Endothelial cell (in vitro differentiated cells): ENCODE results near the gene ERRFI1. TPM values are rescaled to one million over a fixed set of nuclear protein-coding genes. Genes with fewer than 3 reads are reported as not detected.

Experiments used
- DNase-seq: peaks from one replicate; pipeline ENCODE4 v3.0.0; 2021; ENCODE audit warnings: low spot score
- H3K27ac Mint-ChIP-seq: one replicate; pipeline ENCODE4 v1.8.0; 2021; ENCODE audit warnings: mixed read lengths, inconsistent platforms; ENCODE audit not compliant: unreplicated experiment
- H3K27me3 Mint-ChIP-seq: one replicate; pipeline ENCODE4 v1.8.0; 2021; ENCODE audit warnings: mild to moderate bottlenecking, moderate library complexity, mixed read lengths, inconsistent platforms; ENCODE audit not compliant: unreplicated experiment
- H3K36me3 Mint-ChIP-seq: one replicate; pipeline ENCODE4 v1.8.0; 2021; ENCODE audit warnings: mild to moderate bottlenecking, low read depth, mixed read lengths, inconsistent platforms; ENCODE audit not compliant: unreplicated experiment
- H3K4me1 Mint-ChIP-seq: one replicate; pipeline ENCODE4 v1.8.0; 2021; ENCODE audit warnings: mild to moderate bottlenecking, mixed read lengths, inconsistent platforms; ENCODE audit not compliant: unreplicated experiment
- H3K4me3 Mint-ChIP-seq: one replicate; pipeline ENCODE4 v1.8.0; 2021; ENCODE audit warnings: mild to moderate bottlenecking, mixed read lengths, inconsistent platforms; ENCODE audit not compliant: unreplicated experiment
- H3K9me3 Mint-ChIP-seq: one replicate; pipeline ENCODE4 v1.8.0; 2021; ENCODE audit warnings: mixed read lengths, inconsistent platforms; ENCODE audit not compliant: unreplicated experiment
- CTCF ChIP-seq: fragments of 200-600 bp; sonication (generic); IDR thresholded peaks from one replicate; pipeline ENCODE4 v1.5.0; 2021; ENCODE audit warnings: antibody characterized with exemption; ENCODE audit not compliant: unreplicated experiment
- total RNA-seq: library from RNA; stranded (reverse); fragmentation: NEBNext Ultra II Directional; extraction: Animal tissue kit (Norgen Biotek cat#: 25700); gene quantifications from one replicate; pipeline ENCODE4 v1.2.1, GENCODE V29; 2021; ENCODE audit not compliant: unreplicated experiment

Gene ERRFI1
- total RNA-seq, 1 donor from 2014 or later: 16.5 TPM

DNA sequence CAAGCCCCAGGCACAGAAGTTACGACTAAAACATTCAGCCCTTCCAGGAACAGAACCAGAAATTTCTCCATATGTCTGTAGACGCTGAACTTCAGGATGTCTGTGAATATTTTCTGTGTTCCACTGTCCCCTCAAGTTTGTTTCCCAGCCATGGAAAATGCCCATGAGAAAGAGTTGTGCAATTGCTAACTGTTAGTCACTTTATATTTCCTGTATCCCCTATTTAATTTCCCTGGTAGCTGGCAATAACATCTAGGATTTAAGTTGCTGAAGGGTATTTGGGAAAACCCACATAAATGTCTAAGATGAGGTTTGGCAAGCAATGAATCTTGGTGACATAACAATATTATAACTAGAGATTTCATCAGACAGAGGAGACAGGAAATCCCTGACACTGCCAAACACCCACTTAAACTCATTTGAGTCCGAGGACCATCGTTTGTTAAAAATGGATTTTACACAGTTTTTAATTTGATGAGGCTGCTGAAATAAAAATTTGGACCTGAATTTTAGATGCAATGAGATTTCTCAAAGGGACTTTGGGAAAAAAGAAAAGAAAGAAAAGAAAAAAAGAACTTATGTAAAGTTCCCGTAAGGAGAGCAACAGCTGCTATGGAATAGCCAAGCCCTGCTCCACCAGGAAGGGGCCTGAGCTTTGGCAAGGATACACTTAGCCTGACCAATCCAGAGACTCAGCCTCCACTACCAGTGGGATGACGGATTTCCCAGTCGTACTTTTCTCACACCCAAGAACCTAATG, 21.8 kb upstream of the ERRFI1 start:
- no peak overlapping the region for H3K4me3 Mint-ChIP-seq
- H3K4me1 Mint-ChIP-seq: peaks cover 11% of the 10 kb centered on the region
- H3K27me3 Mint-ChIP-seq: no peaks in the 10 kb centered on the region
- TF ChIP-seq CTCF: no peak
- DNase-seq: no peak
- no peak overlapping the region for H3K27ac Mint-ChIP-seq
- H3K36me3 Mint-ChIP-seq: no peaks in the 10 kb centered on the region
- H3K9me3 Mint-ChIP-seq: no peaks in the 10 kb centered on the region

DNA sequence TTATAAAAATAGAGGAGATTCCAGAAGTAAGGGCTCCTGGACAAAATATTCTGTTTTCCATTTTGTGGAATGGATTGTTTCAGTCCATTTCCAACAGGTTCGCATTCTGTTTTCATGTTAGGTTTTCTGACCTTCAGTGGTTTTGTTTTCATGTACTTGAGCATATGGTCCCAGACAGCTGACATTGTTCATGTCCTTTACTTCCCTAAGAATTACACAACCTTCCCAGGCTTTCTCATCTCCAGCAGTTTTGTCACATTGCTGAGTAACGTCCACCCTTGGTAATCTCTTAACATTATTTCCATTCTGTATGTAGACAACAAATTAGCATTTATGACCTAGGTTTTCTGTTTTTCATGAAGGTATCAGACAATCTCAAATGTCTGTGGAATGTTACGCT, 21.0 kb upstream of the ERRFI1 start:
- Mint-ChIP-seq H3K9me3 (no peaks in the 10 kb centered on the region), H3K36me3 (no peaks in the 10 kb centered on the region), H3K4me3 (no peak overlapping the region), H3K27ac (no peak overlapping the region), H3K4me1 (peaks cover 11% of the 10 kb centered on the region), H3K27me3 (no peaks in the 10 kb centered on the region)
- TF ChIP-seq CTCF: no peak
- DNase-seq: no peak

GRCh38 chr1:8046391-8046790, 20.3 kb upstream of the ERRFI1 start:
- H3K27me3 Mint-ChIP-seq: no peaks in the 10 kb centered on the region
- no peak overlapping the region for H3K27ac Mint-ChIP-seq
- H3K9me3 Mint-ChIP-seq: no peaks in the 10 kb centered on the region
- peaks cover 11% of the 10 kb centered on the region for H3K4me1 Mint-ChIP-seq
- no peaks in the 10 kb centered on the region for H3K36me3 Mint-ChIP-seq
- no peak overlapping the region for H3K4me3 Mint-ChIP-seq
- no peak for TF ChIP-seq CTCF
- DNase-seq: no peak

- no peak for TF ChIP-seq CTCF
- DNase-seq: no peak
- Mint-ChIP-seq H3K9me3 (no peaks in the 10 kb centered on the region), H3K27ac (no peak overlapping the region), H3K36me3 (no peaks in the 10 kb centered on the region), H3K4me1 (peaks cover 11% of the 10 kb centered on the region), H3K4me3 (no peak overlapping the region), H3K27me3 (no peaks in the 10 kb centered on the region)
These were observed 17.5 kb upstream of the ERRFI1 start for GRCh38 chr1:8043621-8044020.

- no peaks in the 10 kb centered on the region for H3K36me3 Mint-ChIP-seq
- H3K4me1 Mint-ChIP-seq: peaks cover 2% of the 10 kb centered on the region
These were observed 16.0 kb upstream of the ERRFI1 start for GRCh38 chr1:8042134-8042533.

More at GRCh38 chr1:8042134-8042533, 16.0 kb upstream of the ERRFI1 start:
- Mint-ChIP-seq H3K4me3 (no peak overlapping the region), H3K27ac (no peak overlapping the region), H3K9me3 (no peaks in the 10 kb centered on the region), H3K27me3 (no peaks in the 10 kb centered on the region)
- DNase-seq: no peak
- TF ChIP-seq CTCF: no peak
